GM12878 (cell line): ENCODE data around the gene HOOK2. TPM values are rescaled to one million over a fixed set of nuclear protein-coding genes. Genes with fewer than 3 reads are reported as not detected.

Experiments used
- ATAC-seq: fragments of 200-7000 bp; cut with Tn5 transposase; 3 replicates; pipeline ENCODE4 v1.9.1; 2020; ENCODE audit warnings: mild to moderate bottlenecking, moderate library complexity
- BruUV-seq: library from RNA; stranded (reverse); fragments of 400-500 nt; replicated peaks from 2 replicates; lab custom pipeline; 2021; lab: Mats Ljungman, UMichigan
- CTCF ChIA-PET: fragments of 300-600 bp; sonication (Branson Sonifier 250); formaldehyde crosslinking; extraction: SDS; loops from one replicate; lab custom pipeline; 2021; ENCODE audit warnings: inconsistent platforms; lab: Yijun Ruan, JAX
- POLR2A ChIA-PET: fragments of 350-600 bp; formaldehyde crosslinking; extraction: SDS; loops from one replicate; lab custom pipeline; 2021; ENCODE audit warnings: inconsistent platforms; lab: Charles Lee
- RAD21 ChIA-PET: fragments of 300-600 bp; sonication (Branson Sonifier 250); formaldehyde crosslinking; loops from one replicate; lab custom pipeline; 2023; ENCODE audit warnings: antibody characterized with exemption; ENCODE audit not compliant: unreplicated experiment; lab: Charles Lee
- SMC1A ChIA-PET: fragments of 300-600 bp; sonication (Branson Sonifier 250); formaldehyde crosslinking; loops from one replicate; lab custom pipeline; 2023; ENCODE audit not compliant: unreplicated experiment, uncharacterized antibody; lab: Charles Lee
- DNase-seq: peaks from one replicate; pipeline ENCODE4 v3.0.0-alpha.2; 2011; ENCODE audit warnings: low read depth, low spot score
- FAIRE-seq: peaks from 3 replicates; lab custom pipeline; 2011; peaks lifted over from hg19 to GRCh38; lab: Jason Lieb, UNC
- H2AFZ ChIP-seq: 2 replicates; pipeline ENCODE4 v1.6.0; 2011; ENCODE audit warnings: low read depth, low read length, control low read depth; ENCODE audit not compliant: control insufficient read depth
- H3K27ac ChIP-seq: 2 replicates; pipeline ENCODE4 v1.5.1; 2011; ENCODE audit warnings: control low read depth; ENCODE audit not compliant: control insufficient read depth, insufficient read depth
- H3K27me3 ChIP-seq, 2 experiments: replicated peaks in 1 of 2; 2 replicates each; pipeline versions ENCODE4 v1.6.0 to v1.6.1; 2011; ENCODE audit warnings: low read length in 1 of 2; ENCODE audit not compliant: control insufficient read depth in 2 of 2, insufficient read depth in 2 of 2
- H3K36me3 ChIP-seq, 2 experiments: 2 replicates each; pipeline ENCODE4 v1.5.1; 2011; ENCODE audit warnings: low read length in 1 of 2; ENCODE audit not compliant: control insufficient read depth in 2 of 2, insufficient read depth in 2 of 2
- H3K4me1 ChIP-seq: 2 replicates; pipeline ENCODE4 v1.6.1; 2011; ENCODE audit warnings: mild to moderate bottlenecking, low read length, moderate library complexity, mixed read lengths; ENCODE audit not compliant: control insufficient read depth, insufficient read depth
- H3K4me2 ChIP-seq: 2 replicates; pipeline ENCODE4 v1.6.0; 2011; ENCODE audit warnings: control low read depth; ENCODE audit not compliant: control insufficient read depth, insufficient read depth
- H3K4me3 ChIP-seq: fragments of 200-600 bp; sonication (generic); 2 replicates; pipeline ENCODE4 v1.5.1; 2016
- H3K79me2 ChIP-seq: 2 replicates; pipeline ENCODE4 v1.6.0; 2011; ENCODE audit warnings: low read length; ENCODE audit not compliant: control insufficient read depth, insufficient read depth
- H3K9ac ChIP-seq: 2 replicates; pipeline ENCODE4 v1.8.0; 2011; ENCODE audit warnings: low read length, control low read depth, mixed read lengths; ENCODE audit not compliant: control insufficient read depth, insufficient read depth
- H3K9me3 ChIP-seq: replicated peaks from 3 replicates; pipeline ENCODE4 v1.5.1; 2011; ENCODE audit warnings: mild to moderate bottlenecking, low read length; ENCODE audit not compliant: control insufficient read depth, insufficient read depth
- H4K20me1 ChIP-seq: 2 replicates; pipeline ENCODE4 v1.6.0; 2011; ENCODE audit not compliant: control insufficient read depth, insufficient read depth
- CREM ChIP-seq: IDR thresholded peaks from 2 replicates; pipeline ENCODE4 v1.6.1; 2014; ENCODE audit warnings: antibody characterized with exemption, low read depth
- WGBS: methylation state at CpG from one replicate; pipeline ENCODE4 v1.1.6; 2016; ENCODE audit warnings: low lambda C conversion rate; ENCODE audit not compliant: insufficient replicate concordance, insufficient coverage; ENCODE audit errors: missing lambda C conversion rate; 5-methylcytosine and 5-hydroxymethylcytosine counted together
- in situ Hi-C: fragments of 300-500 bp; cut with MboI; formaldehyde crosslinking; loops from 9 replicates; pipeline ENCODE4 v1.14.3; 2018; ENCODE audit warnings: mixed read lengths
- intact Hi-C: fragments of 100-400 bp; cut with micrococcal nuclease; formaldehyde crosslinking; loops from one replicate; pipeline ENCODE4 v1.14.2; 2022; ENCODE audit not compliant: unreplicated experiment
- polyA plus RNA-seq, 11 experiments: library from polyadenylated mRNA; depleted of rRNA in 4 of 11; unstranded in 6 of 11; stranded (reverse) in 5 of 11; fragments of >200 nt; fragmentation: Nextera tagmentation in 4 of 11; fragmentation: Illumina TruSeq in 1 of 11; extraction: Ambion mirVana in 4 of 11; extraction: Trizol in 1 of 11; gene quantifications; 1 replicate in 1 of 11; 2 replicates in 10 of 11; pipeline versions ENCODE4 v1.2.1 to v1.2.3, GENCODE V29; 2011 to 2016; ENCODE audit warnings: inconsistent platforms in 2 of 11, missing spikeins in 2 of 11, low read depth in 1 of 11
- total RNA-seq, 4 experiments: library from RNA; depleted of rRNA in 3 of 4; stranded (reverse); fragments of >200 nt in 3 of 4; fragmentation: Illumina TruSeq in 1 of 4; extraction: Trizol in 1 of 4; gene quantifications; 2 replicates each; pipeline versions ENCODE4 v1.2.1 to v1.2.3, GENCODE V29; 2013 to 2021
- TF ChIP-seq, protein P1 (sequence below): fragments of 450-650 bp; formaldehyde crosslinking; IDR thresholded peaks from 2 replicates; pipeline ENCODE4 v1.4.0; 2022; ENCODE audit warnings: mild to moderate bottlenecking, moderate library complexity
- TF ChIP-seq, protein P2 (sequence below): fragments of 450-650 bp; IDR thresholded peaks from 2 replicates; pipeline ENCODE4 v1.6.1; 2016; ENCODE audit warnings: mild to moderate bottlenecking

Gene HOOK2
- total and polyA plus RNA-seq, 10 of the 15 experiments (the other 5 are each of a cell fraction or from before 2014, with no cell fraction given) = 1.5 to 9.6 (median 6.2) TPM

DNA sequence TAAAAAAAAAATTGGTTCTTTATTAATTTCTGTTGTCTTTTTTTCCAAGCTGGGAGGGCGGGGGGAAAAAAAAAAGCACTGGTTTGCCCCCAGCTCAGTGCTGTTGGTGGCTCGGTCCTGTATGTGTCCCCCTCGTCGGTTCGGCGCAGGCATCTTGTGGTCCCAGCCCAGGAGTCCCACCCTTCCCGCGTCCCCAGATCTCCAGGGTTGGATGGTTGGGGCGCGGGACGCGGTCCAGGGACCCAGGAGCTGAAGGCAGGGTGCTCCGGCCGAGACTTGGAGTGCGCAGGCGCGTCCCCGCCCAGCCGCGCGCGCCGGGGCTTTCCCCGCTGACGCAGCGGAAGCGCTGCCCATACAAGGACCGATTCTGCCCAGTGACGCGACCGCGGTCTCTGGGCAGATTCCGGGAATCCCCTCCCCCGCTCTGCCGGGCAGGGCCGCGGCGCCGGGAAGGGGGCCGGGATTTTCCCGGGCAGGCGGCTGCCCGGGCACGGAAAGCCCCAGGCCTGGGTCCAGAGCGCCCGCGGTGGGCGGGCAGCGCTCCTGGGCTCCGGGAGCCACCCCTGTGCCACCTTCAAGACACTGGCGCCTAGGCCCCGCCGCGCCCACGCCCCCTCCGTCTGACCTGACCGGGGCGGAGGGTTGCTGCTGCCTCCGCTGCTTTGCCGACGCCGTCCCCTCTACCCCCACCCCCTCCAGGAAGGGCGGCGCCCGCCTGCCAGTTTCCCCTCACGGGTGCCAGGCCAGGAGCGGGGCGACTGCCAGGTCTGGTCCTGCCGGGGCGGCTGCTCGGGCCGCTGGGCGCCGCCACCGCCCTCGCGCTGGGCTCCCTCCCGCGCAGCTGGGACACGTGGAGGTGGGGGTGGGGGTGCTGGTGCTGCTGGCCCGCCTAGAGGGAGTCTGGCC, 18.2 kb upstream of the HOOK2 start (continued):
- TF ChIP-seq, protein P1, sequence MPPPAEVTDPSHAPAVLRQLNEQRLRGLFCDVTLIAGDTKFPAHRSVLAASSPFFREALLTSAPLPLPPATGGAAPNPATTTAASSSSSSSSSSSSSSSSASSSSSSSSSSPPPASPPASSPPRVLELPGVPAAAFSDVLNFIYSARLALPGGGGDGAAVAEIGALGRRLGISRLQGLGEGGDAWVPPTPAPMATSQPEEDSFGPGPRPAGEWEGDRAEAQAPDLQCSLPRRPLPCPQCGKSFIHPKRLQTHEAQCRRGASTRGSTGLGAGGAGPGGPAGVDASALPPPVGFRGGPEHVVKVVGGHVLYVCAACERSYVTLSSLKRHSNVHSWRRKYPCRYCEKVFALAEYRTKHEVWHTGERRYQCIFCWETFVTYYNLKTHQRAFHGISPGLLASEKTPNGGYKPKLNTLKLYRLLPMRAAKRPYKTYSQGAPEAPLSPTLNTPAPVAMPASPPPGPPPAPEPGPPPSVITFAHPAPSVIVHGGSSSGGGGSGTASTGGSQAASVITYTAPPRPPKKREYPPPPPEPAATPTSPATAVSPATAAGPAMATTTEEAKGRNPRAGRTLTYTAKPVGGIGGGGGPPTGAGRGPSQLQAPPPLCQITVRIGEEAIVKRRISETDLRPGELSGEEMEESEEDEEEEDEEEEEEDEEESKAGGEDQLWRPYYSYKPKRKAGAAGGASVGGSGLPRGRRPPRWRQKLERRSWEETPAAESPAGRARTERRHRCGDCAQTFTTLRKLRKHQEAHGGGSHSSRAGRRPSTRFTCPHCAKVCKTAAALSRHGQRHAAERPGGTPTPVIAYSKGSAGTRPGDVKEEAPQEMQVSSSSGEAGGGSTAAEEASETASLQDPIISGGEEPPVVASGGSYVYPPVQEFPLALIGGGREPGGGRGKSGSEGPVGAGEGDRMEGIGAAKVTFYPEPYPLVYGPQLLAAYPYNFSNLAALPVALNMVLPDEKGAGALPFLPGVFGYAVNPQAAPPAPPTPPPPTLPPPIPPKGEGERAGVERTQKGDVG (CRISPR knock-in tag) = peak; percentile 59; the same call in 1 of the 2 replicates

DNA sequence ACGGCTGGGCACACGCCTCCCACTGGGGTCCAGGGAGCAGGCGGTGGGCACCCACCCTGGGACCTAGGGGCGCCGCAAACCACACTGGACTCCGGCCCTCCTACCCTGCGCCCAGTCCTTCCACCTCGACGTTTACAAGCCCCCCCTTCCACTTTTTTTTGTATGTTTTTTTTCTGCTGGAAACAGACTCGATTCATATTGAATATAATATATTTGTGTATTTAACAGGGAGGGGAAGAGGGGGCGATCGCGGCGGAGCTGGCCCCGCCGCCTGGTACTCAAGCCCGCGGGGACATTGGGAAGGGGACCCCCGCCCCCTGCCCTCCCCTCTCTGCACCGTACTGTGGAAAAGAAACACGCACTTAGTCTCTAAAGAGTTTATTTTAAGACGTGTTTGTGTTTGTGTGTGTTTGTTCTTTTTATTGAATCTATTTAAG, 17.5 kb upstream of the HOOK2 start:
- H3K27me3 ChIP-seq = no peaks in the 10 kb centered on the region
- no peak for TF ChIP-seq CREM
- TF ChIP-seq, protein P2, sequence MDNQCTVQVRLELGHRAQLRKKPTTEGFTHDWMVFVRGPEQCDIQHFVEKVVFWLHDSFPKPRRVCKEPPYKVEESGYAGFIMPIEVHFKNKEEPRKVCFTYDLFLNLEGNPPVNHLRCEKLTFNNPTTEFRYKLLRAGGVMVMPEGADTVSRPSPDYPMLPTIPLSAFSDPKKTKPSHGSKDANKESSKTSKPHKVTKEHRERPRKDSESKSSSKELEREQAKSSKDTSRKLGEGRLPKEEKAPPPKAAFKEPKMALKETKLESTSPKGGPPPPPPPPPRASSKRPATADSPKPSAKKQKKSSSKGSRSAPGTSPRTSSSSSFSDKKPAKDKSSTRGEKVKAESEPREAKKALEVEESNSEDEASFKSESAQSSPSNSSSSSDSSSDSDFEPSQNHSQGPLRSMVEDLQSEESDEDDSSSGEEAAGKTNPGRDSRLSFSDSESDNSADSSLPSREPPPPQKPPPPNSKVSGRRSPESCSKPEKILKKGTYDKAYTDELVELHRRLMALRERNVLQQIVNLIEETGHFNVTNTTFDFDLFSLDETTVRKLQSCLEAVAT = peak; percentile 94; the same call in 1 of the 2 replicates
- peak overlapping the region; percentile 95 for H3K9ac ChIP-seq
- ChIA-PET SMC1A (interaction anchor here (1.2 to 11.5 kb wide), 4 partner anchors 13 to 59 kb away, joined by 3 to 240 read pairs (median 4); partner anchors contain the start of gene TRIR), RAD21 (interaction anchor here (0.7 to 11.4 kb wide), 5 partner anchors 8 to 55 kb away, joined by 3 to 303 read pairs (median 4); partner anchors contain the start of gene HOOK2), CTCF (interaction anchor here (1.0 to 12.9 kb wide), 5 partner anchors 10 to 56 kb away, joined by 3 to 537 read pairs (median 5); partner anchors contain the start of genes GET3 and HOOK2), POLR2A (interaction anchor here (0.6 to 8.2 kb wide), 15 partner anchors 8 to 182 kb away, joined by 3 to 303 read pairs (median 4); partner anchors contain the start of genes GCDH, GET3, HOOK2 and MAN2B1)
- DNase-seq (no peak), FAIRE-seq (no peak), ATAC-seq (no peak)
- H3K79me2 ChIP-seq = peaks cover 42% of the 10 kb centered on the region
- H3K36me3 ChIP-seq = no peaks in the 10 kb centered on the region
- no TSS peak for BruUV-seq
- peaks cover 32% of the 10 kb centered on the region for H3K4me1 ChIP-seq
- WGBS = 2% methylated on average over 22 of the region's 22 CpGs
- peak overlapping the region; percentile 95 for H3K27ac ChIP-seq
- peak overlapping the region; percentile 97 for H3K4me2 ChIP-seq
- H3K4me3 ChIP-seq = peak overlapping the region; percentile 87
- H2AFZ ChIP-seq = no peak overlapping the region
- H3K9me3 ChIP-seq = no peaks in the 10 kb centered on the region; the same call in 2 of the 3 replicates
- H4K20me1 ChIP-seq = no peaks in the 10 kb centered on the region
- intact Hi-C loops (loop anchor here (1.0 kb wide), 1 partner anchor 112 kb away; the partner anchor contains the start of gene DHPS), in situ Hi-C loops (no loop called here)
